ENCODE data around the gene N4BP2L2.

- TF ChIP-seq POLR2A (IDR thresholded peaks at IDR 0.05) (no peak), CTCF (IDR thresholded peaks at IDR 0.05) (peak in 1 of 2 donors; percentile 32), EP300 (IDR thresholded peaks at IDR 0.05) (no peak), POLR2AphosphoS5 (IDR thresholded peaks at IDR 0.05) (no peak)
Observed at GRCh38 chr13:32415019-32415418, 123.6 kb downstream of the N4BP2L2 start.
